HG03060 (cell line): ENCODE data around the gene TRMT10B.
"Not testable (repeated sequence)": the region's sequence is repeated elsewhere in the genome, so short reads cannot be mapped to it uniquely, and the experiment has no call there.

Source experiments
- ATAC-seq: cut with Tn5 transposase; IDR thresholded peaks from one replicate; pipeline ENCODE4 v1.9.1; 2021; ENCODE audit warnings: low read depth, moderate number of reproducible peaks; ENCODE audit not compliant: unreplicated experiment

The TRMT10B gene

DNA sequence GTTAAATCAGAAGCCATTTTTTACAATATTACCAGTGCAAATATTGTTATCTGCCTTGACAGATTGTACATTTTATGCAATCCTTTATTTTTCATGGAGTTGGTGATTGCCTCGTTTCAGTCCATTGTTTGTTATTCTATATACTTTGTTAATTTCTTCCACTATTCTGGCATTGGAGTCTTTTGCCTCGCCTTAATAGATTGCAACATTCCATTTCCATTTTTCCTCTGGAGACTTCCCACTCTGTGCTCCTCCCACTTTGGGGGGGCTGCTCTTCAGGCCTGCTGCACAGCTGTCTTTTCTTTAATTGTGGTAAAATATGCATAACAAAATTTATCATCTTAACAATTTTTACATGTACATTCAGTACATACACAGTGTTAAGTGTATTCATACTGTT is 42.6 kb downstream of the TRMT10B start:
- no peak for ATAC-seq

DNA sequence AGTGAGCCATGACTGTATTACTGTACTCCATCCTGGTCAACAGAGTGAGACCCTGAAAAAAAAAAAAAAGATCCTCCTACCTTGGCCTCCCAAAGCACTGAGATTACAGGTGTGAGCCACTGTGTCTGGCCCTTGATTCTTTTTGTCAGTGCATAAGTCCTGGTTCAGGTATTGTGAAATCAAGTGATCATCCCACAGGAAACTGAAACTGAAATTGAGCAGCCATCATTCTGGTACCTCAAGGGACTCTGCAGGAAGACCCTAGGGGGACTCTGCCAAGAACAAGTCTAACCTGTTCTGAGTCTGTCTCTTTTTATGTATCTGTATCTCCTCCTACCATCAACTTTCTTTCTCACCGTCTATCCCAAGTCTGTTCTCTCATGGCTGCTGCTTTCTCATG is 45.1 kb downstream of the TRMT10B start:
- ATAC-seq, result no peak

DNA sequence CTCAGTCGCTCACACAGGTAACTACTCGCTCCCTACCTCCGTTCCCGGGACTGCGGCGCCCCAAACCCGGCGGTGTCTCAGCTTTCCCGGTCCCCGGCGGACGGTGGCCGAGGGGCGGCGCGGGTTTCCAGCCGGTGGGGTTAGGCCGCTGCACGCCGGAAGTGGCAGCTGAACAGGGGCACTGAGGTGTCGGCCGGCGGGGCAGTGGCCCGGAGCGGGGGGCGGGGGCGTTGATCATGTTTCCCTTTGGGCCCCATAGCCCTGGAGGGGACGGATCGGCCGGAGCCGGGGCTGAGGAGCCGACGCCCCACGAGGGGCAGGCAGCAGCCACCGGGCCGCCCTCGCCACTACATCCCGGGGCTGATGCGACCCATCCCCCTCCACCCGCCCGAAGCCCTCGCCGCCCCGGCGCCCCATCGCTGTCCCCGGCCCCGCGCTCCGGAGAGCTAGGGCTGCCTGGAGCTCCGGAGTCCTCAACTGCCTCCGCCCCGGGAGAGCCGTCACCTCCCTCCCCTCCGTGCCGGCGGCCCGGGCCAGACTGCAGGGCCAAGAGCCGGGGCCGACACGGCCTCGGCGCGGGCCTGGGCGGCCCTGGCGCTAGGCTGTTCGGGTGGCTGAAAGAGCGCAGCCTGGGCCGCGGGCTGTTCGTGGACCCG is 47.2 kb downstream of the TRMT10B start, which contains the start of gene DCAF10:
Gene DCAF10 (plus strand): TSS at position 167 of the 656 bp plus-strand sequence. CDS start 70 bp downstream, at position 237.
- ATAC-seq, result peak; percentile 35

DNA sequence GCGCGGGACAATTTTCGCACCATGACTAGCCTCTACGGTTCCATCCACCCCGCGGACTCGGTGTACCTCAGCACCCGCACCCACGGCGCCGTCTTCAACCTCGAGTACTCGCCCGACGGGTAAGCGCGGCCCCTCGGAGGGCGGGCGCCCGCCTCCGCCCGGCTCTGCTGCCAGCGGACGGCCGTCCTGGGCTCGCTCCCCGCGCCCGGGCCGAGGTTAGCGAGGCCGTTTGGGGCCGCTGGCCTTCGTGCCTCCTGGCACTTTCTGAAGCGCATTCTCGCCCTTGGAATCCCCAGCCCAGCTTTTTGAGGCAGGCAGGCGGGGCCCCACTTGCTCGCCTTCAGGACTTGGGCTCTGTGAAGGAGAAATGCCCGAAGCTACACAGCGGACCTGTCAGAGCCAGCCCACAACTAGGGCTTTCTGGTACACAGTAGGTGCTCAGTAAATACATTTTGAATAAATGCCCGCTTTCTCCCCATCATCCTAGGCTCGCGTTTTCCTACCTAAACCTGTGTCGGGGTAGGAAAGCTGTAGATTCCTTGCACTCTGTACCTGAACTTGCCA is 47.8 kb downstream of the TRMT10B start:
- ATAC-seq, result peak; percentile 8

DNA sequence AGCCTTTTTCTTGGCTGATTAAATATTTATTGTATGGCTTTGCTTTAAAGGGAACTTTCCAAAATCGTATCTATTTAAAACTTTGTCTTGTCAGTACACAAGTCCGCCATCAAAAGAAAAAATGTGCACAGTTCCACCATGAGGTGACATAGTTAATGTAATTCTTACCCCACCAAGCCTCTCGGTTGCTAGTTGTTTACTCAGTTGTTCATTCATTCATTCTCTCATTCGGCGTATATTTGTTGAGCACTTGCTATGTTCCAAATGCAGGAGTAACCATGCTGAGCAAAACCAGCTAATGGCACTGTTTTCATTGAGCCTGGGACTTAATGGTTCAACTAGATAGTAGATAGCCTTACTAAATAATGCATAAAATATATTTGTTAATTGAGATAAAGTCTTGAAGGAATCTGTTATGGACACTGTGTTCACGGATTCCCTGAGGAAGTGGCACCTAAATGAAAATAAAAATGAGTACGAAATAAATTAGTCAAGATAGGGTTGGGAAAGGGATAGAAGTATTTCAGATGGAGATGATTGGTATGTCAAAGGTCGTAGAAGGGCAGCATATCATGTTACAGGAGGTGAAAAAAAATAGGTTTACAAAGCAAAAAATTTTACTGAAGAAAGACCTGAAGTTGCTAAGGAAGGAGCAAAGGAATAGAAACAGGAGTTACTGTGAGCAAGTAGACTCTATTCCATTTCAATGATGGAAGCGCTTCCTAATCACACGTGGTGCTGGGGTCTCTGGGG is 48.5 kb downstream of the TRMT10B start:
- ATAC-seq, result no peak

DNA sequence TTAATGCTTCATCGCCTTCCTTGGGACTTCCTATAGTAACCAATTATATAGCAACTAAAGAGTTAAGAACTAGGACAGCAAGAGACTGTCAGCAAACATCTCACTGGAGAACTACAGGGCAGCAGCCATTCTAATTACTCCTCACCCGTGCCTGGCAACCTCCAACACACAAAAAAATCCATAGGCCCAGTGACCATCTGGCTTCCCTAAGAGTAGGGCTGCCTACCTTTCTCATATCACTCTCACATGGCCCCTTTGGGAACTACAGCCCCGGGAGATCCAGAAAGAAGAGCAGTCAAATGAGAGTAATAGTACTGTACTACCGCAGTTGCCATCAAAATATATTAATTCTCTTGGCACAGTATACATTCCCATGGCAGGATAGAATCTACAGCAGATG is 52.7 kb downstream of the TRMT10B start:
- ATAC-seq, result no peak

DNA sequence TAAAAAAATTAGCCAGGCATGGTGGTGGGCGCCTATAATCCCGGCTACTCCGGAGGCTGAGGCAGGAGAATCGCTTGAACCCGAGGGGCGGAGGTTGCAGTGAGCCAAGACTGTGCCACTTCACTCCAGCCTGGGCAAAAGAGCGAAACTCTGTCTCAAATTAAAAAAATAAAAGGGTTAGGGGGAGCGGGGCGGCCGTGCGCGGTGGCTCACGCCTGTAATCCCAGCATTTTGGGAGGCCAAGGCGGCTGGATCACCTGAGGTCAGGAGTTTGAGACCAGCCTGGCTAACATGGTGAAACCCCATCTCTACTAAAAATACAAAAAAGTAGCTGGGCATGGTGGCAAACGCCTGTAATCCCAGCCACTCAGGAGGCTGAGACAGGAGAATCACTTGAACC is 56.1 kb downstream of the TRMT10B start:
- not testable (repeated sequence) for ATAC-seq

DNA sequence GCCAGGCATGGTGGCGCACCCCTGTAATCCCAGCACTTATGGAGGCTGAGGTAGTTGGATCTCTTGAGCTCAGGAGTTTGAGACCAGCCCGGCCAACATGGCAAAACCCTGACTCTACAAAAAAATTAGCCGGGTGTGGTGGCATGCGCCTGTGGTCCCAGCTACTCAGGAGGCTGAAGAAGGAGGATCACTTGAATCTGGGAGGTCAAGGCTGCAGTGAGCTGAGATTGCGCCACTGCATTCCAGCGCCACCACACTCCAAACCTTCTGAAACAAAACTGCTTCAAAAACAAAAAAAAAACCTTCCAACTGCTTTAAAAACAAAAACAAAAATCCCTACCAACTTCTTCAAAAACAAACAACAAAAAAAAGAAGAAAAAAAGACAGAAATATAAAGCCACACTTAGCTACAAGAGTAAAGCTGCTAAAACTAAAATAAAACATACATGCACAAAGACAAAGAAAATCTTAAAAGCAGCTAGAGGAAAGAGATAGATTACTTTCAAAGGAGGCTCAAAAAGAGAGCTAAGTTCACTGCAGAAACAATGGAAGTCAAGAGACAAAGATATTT is 58.4 kb downstream of the TRMT10B start:
- no peak for ATAC-seq

DNA sequence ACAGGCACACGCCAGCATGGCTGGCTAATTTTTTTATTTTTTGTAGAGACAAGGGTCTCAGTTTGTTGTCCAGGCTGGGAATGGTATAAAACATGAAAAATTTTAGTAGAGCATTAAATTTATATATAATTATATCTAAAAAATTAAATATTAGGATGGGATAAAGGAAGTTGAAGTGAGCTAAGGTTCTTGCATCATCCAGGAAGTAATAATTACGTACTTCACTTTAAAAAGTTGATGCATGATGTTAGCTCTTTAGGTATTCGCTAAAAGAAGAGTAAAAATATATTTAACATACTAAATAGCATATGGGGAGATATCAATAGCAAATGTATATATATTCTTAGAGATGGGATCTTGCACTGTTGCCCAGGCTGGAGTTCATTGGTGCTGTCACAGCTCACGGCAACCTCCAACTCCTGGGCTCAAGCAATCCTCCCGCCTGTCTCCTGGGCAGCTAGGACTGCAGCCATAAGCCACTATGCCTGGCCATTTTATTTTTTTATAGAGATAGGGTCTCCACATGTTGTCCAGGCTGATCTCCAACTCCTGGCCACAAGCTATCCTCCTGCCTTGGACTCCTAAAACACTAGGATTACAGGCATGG is 59.3 kb downstream of the TRMT10B start:
- ATAC-seq, result no peak

DNA sequence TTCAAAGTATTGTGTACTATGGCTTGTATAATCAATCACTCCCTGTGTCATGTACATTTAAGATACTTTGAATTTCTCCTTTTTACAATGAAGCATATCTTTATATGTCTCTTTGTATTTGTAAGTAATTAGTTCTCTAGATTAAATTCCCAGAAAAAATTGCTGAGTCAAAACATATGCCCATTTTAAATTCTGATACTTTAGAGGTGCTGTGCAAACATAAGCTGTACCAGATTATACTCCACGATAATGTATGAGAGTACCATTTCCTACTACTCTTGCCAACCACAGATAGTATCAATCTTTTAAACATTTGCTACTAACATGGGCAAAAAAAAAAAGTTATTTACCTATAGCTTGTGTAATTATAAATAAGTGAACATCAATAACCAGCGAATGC is 65.2 kb downstream of the TRMT10B start:
- ATAC-seq, result no peak

DNA sequence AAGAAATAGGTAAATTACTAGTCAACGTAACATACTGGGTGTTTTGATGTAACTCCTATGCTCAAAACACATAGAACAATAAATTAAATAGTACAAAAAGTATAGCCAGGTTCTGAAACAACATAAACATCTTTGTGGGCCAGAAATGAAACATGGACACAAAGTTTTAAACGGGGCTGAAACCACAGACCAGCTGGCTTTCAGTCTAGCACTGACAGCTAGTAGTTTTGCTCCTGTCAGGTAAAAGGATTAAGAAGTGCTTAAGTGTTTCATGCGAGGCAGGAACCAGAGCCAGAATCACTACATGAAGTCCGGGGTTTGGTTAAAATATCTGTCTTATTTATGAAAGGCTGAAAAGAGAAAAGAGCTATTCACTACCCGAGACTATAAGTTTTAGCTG is 66.5 kb downstream of the TRMT10B start:
- ATAC-seq, result no peak

DNA sequence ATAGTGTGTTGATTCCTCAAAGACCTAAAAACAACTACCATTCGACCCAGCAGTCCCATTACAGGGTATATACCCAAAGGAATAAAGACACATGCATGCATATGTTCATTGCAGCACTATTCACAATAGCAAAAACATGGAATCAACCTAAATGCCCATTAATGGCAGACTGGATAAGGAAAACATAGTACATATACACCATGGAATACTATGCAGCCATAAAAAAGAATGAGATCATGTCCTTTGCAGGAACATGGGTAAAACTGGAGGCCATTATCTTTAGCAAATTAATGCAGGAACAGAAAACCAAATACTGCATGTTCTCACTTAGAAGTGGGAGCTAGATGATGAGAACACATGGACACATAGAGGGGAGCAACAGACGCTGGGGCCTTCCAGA is 71.6 kb downstream of the TRMT10B start:
- not testable (repeated sequence) for ATAC-seq

DNA sequence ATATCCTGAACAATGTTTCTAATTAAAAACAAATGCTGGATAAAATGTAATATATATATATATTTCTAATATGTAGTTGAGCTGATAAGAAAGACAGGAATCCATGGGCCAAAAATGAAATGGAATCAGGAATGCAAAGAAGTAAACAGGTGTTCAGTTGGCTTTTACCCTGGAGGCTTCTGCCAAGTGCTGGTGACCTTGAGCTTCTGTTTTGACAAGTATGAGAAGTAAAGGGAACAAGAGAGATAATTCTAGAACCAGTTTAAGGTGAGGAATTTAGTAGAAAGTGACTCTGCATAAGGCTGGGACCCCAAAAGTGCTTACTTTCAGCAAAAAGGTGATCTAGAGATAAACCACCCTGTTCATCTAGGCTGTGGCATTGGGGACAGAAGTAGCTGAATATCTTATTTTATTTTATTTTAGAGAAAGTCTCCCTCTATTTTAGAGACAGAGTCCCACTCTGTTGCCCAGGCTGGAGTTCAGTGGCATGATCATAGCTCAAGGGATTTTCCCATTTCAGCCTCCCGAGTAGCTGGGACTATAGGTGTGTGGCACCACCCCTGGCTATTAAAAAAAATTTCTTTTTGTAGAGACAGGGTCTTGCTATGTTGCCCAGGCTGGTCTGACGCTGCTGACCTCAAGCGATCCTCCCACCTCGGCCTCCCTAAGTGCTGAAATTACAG is 74.0 kb downstream of the TRMT10B start:
- ATAC-seq, result no peak
